AG20443 (cell line): ENCODE results near the gene OVOL1.

Experiments
- DNase-seq: peaks from one replicate; pipeline ENCODE4 v3.0.0; 2012; ENCODE audit warnings: low spot score, mixed read lengths

OVOL1 gene

DNA sequence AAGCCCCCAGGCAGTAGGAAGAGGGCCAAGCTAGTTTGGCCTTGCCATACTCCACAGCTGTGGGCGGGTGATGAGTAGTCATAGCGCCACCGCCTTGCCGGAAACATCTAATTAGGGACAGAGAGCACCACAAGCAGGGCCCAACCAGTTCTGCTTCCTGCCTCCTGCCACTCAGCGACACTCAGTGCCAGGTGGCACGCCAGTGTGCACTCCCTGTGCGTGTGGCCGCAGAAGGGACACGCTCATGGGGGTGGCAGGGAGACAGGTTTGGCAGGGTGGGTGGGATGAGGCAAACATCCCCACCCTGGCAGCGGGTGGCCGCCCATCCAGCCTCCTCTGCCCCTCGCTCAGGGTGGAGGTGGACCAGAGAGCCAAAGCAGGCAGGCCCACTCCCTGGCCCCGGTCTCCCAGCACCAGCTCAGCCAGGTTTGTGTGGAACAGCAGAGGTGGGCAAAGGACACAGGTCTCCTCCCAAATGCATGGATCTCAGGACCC, 4.9 kb downstream of the OVOL1 start:
- no peak for DNase-seq

DNA sequence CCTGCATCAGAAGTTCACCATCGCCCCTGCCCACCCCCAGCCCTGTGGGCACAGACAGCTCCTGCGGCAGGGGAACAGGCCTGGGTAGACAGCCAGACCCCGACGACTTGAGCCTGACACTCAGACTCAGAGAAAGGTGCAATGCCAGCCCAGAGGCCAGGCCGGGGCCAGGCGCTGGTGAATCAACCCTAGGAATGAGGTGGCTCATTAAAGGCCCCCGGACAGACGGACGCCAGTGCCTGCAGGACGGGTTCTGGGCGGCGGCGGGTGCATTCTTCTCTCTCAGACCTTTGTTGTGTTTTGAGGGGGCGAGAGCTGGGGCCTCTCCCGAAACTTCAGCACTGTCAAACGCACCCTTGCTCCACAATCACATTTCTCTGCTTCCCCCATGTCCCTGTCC, 5.6 kb downstream of the OVOL1 start:
- no peak for DNase-seq

DNA sequence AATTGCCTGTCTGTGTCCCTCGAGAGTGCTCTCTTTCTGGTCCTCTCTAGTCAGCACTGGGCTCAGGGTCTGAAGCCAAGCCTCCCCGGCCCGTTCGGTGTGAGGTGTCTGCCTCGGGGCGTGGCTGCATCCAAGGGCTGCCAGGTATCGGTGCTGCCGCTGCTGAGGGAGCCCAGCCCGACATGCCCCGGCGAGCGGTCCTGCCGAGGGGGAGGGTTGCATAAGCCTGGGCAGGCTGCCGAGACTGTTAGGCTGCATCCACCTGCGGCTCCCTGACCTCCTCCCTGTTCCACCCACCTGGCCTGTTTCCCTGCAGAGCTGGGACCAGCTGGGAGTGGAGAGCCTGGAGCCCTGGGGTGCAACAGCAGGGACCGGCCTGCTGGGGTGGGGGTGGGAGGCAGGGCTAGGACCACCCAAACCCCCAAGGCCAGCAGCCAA, 6.3 kb downstream of the OVOL1 start:
- DNase-seq, result no peak

DNA sequence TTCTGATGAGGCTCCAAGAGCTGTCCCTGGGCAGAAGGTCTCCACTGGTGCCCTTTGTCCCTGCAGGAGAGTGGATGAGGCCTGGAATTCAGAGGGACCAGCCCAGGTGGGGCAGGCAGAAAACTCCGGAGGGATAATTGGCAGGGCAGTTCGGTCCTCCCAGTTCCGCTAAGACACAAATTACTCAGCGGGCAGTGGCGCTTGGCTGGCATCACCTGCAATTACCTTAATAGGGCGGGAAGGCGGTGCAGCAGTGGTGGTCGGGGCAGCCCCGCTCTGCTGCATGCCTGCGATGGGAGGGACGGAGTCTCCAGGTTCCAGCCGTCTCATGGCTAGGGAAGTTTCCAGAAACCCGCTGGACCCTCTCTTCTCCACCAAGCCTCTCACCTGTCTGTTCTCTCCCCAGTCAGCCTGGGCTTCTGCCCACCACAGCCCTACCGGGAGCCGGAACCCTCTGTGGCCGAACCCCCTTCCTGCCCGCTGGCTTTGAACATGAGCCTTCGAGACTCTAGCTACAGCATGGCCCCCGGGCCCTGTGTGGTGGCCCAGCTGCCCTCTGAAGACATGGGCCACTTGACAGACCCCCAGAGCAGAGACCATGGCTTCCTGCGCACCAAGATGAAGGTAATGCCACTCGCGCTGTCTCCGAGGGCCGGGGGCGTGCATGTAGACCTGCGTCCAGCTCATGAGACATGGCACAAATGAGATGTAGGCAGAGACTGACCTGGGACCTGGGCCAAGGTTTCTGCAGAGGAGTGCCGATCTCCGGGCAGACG, 7.0 kb downstream of the OVOL1 start:
- DNase-seq, result no peak

DNA sequence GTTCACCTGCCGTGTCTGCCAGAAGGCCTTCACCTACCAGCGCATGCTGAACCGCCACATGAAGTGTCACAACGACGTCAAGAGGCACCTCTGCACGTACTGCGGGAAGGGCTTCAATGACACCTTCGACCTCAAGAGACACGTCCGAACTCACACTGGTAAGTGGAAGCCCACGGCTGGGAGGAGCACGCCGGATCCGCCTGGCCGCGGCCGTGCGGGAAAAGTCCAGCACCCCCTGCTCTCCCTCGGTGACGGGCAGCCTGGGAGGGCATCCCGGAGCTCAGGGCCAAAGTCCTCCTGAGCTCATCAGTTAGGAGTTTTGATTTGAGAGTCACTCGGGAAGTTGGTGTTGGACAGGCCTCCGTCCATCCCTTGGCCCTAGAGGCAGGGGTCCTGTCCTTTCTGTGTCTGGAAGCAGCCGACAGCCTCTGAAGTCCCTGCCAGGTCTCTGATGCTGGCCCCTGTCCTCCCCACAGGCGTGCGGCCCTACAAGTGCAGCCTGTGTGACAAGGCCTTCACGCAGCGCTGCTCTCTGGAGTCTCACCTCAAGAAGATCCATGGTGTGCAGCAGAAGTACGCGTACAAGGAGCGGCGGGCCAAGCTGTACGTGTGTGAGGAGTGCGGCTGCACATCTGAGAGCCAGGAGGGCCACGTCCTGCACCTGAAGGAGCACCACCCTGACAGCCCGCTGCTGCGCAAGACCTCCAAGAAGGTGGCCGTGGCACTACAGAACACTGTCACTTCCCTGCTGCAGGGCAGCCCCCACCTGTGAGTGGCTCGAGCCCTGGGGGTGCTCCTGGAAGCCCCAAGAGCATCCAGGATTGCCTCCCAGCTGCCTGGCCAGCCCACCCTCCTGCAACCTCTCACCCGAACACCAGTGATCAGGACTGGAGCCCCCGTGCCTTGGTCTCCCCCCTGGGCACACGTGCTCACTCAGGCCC, 8.0 kb downstream of the OVOL1 start:
- no peak for DNase-seq

DNA sequence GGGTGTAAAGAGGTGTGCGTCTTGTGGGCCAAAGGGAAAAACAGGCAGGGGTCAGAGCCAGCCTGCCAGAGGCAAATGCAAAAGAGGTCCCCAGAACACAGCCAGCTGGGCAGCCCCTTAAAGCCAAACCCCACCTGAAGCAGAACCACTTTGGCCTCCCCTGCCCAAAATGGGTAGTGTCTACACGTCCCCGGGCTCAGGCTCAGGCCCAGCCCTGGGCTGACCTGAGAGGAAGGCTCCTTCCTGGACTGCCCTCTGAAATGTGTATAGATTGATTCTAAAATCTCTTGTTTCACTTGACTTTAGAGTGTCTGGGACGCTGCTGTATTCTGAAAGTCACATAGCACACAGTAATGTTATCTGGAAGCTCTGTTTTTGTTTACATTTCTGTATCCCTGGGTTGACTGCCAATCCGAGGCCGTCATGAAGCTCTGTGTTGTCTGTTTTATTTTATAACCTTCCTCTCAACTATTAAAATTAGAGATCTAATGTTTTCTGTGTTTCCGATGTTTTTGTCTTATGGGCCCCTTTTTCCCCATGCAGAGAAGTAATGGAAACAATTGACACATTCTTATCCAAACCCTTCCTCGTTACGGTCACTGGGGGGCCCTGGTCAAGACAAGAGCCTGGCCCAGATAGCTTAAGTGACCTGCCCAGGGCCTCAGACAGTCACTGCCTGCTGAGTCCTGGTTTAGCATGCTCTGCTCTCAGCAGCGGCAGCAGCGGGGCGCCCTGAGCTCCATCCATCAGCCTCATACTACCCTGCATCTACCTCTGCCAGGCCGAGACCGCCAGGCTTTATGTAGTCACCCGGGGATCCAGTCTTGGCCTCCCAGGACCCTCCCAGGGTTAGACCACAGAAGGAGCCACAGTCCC, 10.1 kb downstream of the OVOL1 start:
- DNase-seq, result no peak

DNA sequence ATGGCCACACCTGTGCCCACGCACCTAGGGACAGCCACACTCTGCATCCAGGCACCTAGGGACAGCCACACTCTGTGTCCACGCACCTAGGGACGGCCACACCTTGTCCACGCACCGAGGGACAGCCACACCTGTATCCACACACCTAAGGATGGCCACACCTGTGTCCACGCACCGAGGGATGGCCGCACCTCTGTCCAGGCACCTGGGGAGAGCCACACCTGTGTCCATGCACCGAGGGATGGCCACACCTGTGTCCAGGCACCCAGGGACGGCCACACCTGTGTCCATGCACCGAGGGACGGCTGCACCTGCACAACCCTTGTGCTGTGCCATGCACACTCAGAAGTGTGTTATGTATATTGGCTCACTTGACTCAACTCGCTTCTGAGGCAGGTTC, 10.8 kb downstream of the OVOL1 start:
- DNase-seq, result no peak

DNA sequence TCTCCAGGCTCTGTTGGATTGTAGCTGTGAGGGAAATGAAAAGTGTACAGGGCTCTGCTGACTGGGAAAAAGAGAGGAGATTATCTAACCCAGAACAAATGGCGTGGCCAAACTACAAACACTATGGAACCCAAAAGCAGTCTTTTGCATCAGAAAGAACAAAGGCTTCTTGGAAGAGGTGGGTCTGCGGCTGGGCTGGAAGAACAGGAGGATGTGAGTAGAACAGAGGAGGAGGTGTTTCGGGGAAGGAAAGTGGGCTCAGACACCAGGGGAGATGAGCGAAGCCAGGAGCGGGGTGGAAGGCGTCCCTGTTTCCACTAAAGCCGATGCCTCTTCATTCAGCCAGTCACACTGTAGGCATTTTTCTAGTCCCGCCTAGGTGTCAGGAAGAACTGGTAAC, 12.0 kb downstream of the OVOL1 start:
- no peak for DNase-seq

DNA sequence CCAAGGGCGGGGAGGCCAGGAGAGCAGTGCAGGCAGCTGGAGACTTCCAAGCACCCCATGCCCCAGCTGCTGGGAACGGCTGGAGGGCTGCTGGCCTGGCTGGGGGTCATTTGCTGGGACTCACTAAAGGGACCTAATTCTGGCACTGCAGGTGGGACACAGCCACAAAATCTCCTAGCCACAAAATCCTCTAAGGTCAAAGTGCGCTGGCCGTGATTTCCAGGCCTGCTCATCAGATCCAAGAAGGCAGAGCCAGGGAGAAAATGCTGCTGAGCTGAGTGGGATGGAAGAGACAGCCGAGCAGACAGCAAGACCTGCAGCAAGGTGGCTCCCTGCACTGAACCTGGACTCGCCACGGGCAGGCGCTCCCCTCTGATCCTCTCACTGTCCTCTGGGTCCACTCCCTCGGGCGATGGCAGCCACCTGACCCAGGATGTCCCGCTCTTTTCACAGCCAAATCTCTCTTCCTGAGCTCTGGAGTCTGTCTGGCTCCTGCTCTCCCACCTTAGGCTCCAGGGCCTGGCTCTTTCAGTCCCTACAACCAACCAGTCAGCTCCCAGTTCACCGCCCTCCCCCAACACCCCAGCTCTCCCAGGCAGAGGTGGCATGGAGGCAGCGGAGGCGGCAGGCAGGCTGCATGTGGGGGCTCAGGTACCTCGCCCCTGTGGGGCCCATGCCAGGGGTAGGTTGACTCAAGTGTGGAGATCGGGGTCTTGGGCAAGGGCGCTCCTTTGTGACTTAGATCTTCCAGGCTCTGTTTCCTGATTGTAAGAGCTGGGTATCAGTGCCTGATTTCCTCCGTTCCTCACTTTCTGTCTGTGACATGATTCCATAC, 14.5 kb downstream of the OVOL1 start:
- DNase-seq, result no peak

DNA sequence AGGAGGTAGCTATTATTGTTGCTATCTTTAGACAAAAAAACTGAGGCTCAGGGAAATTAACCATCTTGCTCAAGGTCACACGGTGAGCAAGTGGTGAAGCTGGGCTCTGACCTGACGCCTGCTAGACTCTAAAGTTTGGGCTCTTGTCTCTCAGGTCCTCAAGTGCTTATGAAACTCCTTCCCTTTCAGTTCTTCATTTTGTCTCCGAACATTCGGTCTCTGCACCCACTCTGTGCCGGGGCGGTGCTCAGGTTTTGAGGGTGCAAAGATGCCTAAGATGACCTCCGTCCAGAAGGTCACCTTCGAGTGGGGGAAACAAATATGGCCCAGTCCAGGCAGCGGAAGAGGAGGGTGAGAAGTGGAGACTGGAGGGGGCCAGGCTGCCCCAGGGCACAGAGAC, 16.0 kb downstream of the OVOL1 start:
- DNase-seq, result no peak

DNA sequence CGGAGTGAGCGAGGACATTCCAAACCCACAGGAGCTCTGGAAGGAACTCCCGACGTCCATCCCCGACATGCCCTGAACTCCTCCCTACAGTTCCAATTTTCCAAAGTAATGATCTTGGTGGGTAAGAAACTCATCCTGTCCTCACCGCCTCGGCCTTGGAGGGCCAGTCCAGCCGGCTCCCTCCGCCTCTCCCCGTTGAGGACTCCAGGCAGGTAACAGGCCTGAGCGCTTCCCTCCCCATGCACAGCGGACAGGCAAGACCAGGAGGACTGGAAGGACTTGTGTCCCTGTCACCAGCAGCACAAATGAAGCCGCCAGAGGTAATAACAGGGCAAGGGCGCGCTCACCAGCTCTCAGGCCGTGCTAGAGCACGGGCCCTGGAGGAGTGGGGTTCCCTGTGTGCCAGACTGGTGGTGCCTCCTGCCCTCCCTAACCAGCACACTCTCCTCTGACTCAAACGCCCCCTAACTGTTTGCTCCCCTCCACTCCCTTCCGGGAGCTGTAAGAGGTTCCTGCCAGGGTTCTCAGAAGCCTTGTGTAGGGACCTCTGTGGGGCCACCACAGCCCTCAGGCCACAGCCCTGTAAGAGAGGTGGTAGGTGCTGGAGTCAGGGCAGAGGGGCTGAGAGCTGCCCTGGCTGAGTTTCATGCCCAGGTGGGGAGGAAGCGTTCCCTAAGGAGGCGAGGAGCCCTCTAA, 17.1 kb downstream of the OVOL1 start:
- no peak for DNase-seq

DNA sequence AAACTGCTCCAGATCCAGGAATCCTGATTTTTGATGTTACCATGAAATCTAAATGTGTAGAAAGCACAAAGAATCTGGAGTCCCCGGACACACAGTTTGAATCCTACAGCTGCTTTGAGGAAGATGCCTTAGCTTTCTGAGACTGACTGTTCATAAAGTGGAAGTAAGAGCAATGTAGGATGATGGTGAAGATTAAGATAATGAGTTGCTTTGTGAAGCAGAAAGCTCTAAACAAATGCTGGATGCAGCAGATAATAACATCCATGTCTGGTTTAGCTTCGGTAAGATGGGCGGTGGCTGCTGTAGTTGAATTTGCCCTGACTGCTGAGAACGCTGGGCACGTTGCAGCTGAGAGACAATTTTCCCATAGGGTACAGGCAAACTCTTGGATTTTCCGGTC, 20.1 kb downstream of the OVOL1 start:
- DNase-seq, result no peak

DNA sequence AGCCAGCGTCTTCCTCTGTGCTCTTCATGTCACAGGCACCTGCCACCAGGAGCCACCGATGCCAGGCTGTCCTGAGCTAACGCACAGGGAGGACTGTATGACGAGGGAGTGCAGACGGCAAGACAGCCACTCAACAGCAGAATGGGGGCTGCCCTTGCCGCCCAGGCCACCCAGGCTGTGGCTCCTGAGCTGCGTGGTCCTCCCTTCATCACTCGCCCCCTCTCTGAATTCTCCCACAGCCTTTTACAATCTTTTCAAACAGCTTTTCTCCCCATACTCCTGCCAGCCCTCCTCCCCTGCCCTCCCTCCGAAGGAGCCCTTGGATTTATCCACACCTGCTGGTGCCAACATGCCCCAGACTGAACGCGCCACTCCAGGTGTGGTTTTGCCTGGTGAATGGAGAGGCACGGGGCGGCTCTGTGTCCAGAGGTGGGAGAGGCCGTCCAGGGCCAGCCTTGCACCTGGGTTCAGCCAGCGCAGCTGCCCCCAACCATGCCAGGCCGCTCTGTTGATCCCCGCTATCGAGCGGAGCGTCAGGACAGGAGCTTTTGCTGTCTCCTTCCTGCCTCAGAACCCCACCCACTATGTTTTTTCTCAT, 22.0 kb downstream of the OVOL1 start:
- DNase-seq, result no peak

DNA sequence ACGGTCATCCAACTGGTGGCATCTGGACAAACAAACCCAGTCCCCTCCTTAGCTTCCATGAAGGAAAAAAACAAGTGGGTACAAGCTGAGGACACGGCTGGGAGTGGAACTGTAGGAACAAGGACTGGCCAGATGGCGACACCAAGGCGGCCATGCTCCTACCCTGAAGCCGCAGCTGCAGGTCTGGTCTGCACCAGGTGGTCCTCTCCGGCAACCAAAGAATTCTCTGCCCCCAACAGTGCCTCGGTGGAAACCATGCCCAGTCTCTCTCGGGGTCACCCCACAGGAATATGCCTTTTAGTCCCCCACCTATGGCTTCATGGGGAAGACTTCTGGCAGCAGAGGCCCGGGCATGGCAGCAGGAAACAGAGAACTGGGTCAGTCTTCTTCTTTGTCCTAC, 22.6 kb downstream of the OVOL1 start:
- no peak for DNase-seq

DNA sequence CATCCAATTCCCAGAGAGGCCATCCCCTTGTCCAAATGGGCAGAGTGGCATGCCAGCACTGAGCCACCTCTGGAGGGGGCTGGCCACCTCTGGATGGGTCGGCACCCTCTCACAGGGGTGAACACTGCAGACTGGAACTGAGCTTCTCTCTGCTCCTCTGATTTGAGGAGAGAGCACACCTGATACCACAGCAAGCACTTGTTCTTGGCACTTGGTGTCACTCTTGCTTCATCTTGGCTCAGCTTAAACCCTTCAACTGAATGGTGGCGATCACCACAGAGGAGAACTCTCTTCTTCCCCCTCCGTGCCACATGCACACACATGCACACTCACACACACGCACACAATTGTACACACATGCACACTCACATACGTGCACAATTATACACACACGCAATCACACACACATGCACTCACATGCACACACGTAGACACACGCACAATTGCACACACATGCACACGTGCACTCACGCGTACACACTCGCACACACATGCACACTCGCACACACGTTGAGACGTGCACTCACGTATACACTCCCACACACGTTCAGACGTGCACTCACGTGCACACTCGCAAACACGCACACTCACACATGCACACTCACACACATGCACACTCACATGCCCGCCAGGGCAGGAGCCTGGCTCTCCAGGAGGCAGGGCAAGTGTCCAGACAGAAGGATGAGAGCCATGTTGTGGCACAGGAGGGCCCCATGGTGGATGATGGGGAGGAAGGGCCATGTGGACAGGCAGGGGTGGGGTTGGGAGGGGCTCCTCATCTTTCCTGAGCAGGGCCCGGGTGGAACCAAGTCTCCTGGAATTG, 23.4 kb downstream of the OVOL1 start:
- DNase-seq, result no peak

DNA sequence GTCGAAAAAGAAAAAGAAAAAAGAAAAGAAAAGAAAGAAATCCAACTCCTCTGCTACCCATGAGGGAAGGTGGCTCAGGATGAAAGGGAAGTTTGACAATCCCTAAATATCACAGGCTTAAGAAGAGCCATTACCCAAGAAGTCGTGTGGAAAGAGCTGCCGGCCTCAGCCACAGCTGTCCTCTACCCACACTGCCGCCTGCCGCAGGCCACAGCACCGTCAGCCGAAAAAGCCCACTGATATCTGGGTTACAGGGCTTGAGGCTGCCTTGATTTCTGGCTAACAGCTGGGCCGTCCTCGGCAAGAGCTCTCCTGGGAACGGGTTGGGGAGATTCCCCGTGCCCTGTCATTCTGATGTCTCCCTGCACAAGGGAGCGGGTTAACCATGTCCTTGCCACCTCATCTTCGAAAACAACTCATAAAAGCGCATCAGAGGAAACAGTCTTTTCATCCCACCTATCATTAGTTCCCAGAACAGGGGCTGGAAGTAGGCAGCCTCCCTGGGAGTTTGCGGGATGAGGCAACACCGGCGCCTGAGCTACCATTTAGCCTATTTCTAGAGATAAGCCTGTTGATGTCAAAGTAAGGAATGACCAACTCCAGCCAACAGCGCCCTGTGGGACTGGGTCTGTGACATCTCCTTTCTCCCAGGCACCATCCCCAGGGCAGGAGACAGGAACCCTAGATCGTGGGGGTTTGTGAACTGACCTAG, 25.1 kb downstream of the OVOL1 start:
- no peak for DNase-seq

DNA sequence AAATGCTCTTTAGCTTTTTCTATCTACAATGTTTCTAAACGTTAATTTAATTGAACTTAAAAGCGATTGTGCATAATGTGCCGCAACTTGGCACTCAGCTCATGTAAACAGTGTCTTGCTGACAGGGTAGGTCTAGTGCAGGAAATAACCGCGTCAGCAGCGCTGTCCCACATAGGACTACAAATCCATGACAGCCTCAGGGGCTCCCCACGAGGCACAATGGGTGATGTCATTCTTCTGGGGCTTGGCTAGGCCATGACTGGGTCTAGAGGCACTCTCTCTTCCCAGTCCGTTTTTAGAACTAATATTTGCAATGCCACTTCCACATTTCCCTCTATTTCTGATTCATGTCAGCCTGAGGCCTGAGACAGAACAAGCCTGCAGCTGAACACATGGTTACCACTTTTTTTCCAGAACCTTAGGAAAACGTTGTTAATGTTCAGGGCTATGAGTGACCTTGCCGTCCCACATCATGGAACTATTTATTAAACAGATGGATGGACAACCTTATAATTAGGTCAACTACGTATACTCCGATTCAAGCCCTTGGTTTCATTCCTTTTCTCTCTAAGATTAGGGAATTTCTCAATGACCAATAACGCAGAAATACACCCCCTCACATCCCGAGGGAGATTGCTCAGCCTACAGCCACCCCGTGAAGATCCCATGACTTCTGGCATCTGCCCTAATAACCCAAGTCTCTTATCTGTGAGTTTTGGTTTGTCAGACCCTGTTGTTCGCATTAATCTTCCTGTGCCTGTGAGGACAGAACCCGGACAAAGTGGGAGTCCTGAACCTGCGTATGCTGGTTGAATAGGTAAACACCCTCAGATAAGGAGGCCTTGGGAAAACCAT, 27.5 kb downstream of the OVOL1 start:
- DNase-seq, result no peak
